Measurements from ENCODE around the gene IGFBPL1.

IGFBPL1 gene

DNA sequence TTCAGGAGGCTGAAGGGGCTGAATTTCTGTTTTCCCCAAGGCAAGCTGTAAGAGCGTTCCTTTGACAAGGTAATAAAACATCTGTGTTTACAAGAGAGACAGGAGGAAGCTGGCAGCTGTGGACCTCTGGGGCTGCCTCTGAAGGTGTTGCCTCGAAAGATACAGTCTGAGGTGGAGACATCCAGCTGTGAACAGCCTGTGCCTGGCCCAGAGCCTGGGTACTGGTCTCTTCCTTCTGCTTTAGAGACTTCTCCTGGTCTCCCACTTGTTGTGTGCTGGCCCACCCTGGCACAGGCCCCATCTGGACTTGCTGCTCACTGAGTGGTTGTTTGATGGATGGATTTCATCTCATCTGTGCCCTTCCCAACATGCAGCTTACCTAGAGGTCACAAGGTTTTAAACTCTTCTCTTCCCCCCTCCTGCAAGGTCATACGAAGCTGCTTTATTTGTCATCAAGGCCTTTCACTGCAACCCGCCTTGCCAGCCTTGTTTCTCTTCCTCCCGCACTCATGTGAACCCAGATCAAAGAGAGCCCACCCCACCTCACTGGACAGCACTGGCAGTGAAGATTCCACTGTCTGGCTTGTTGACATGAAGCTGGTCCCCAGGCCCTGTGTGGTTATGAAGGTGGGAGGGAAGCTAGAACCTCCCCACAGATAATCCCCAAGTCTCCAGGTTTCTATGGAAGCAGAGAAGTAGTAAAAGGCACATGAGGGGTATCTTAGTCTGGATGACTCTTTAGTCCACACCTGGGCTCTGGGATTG is 66.7 kb downstream of the IGFBPL1 start:
- Histone ChIP-seq H3K36me3 (ENCODE audit: control insufficient read depth in 1 of 2, insufficient read depth in 2 of 2, low read depth in 1 of 2, low read length in 2 of 2) (no peaks in the 10 kb centered on the region), H2BK12ac (ENCODE audit: low read length in 2 of 2) (no peak overlapping the region), H3K4me2 (ENCODE audit: low read length, poor library complexity, severe bottlenecking) (no peak overlapping the region), H2AK5ac (ENCODE audit: low read length, severe bottlenecking) (peak overlapping the region; percentile 100), H3K4me3 (ENCODE audit: insufficient read depth in 1 of 2, low read depth in 1 of 2, low read length in 2 of 2) (no peak overlapping the region), H4K8ac (ENCODE audit: low read length) (no peak overlapping the region), H2BK120ac (ENCODE audit: low read depth, low read length) (no peak overlapping the region), H3K4ac (ENCODE audit: low read depth in 1 of 2, low read length in 2 of 2) (no peak overlapping the region), H3K79me1 (replicated peaks; ENCODE audit: low read length, poor library complexity, severe bottlenecking) (no peaks in the 10 kb centered on the region), H3K23ac (ENCODE audit: low read length in 2 of 2) (no peak overlapping the region), H3K27me3 (ENCODE audit: control insufficient read depth in 1 of 2, insufficient read depth in 1 of 2, low read length in 2 of 2) (peaks cover 0 to 8% of the 10 kb centered on the region in 2 experiments), H3K18ac (ENCODE audit: low read depth in 1 of 2, low read length in 2 of 2) (no peak overlapping the region), H3K9ac (ENCODE audit: low read length) (no peak overlapping the region), H3K27ac (ENCODE audit: low read length, poor library complexity, severe bottlenecking) (peak overlapping the region; percentile 85), H3K9me3 (ENCODE audit: control insufficient read depth, low read length) (no peaks in the 10 kb centered on the region), H4K91ac (ENCODE audit: low read length) (no peak overlapping the region), H3K4me1 (ENCODE audit: control insufficient read depth, insufficient read depth, low read depth, low read length) (peaks cover 38% of the 10 kb centered on the region), H3K14ac (ENCODE audit: low read length in 2 of 2) (no peak overlapping the region), H2BK5ac (ENCODE audit: low read depth, low read length, poor library complexity, severe bottlenecking) (no peak overlapping the region), H2BK15ac (ENCODE audit: low read depth, poor library complexity, severe bottlenecking) (no peak overlapping the region), H2AFZ (ENCODE audit: low read depth, low read length) (no peak overlapping the region)
- WGBS: 72% methylated on average over 5 of the region's 5 CpGs
- no peak for DNase-seq

- H3K9ac ChIP-seq (ENCODE audit: low read length): no peak overlapping the region
- DNase-seq: no peak
- H2AFZ ChIP-seq (ENCODE audit: low read depth, low read length): no peak overlapping the region
- H3K4me1 ChIP-seq (ENCODE audit: control insufficient read depth, insufficient read depth, low read depth, low read length): peaks cover 34% of the 10 kb centered on the region
- no peaks in the 10 kb centered on the region for H3K79me1 ChIP-seq (replicated peaks; ENCODE audit: low read length, poor library complexity, severe bottlenecking)
- H3K18ac ChIP-seq (ENCODE audit: low read depth in 1 of 2, low read length in 2 of 2): no peak overlapping the region
- peaks cover 0 to 9% of the 10 kb centered on the region in 2 experiments for H3K27me3 ChIP-seq (ENCODE audit: control insufficient read depth in 1 of 2, insufficient read depth in 1 of 2, low read length in 2 of 2)
- WGBS: 70% methylated on average over 5 of the region's 5 CpGs
- no peak overlapping the region for H3K14ac ChIP-seq (ENCODE audit: low read length in 2 of 2)
- no peak overlapping the region for H3K4ac ChIP-seq (ENCODE audit: low read depth in 1 of 2, low read length in 2 of 2)
- H2AK5ac ChIP-seq (ENCODE audit: low read length, severe bottlenecking): peak overlapping the region; percentile 14
- H3K23ac ChIP-seq (ENCODE audit: low read length in 2 of 2): no peak overlapping the region
- H2BK12ac ChIP-seq (ENCODE audit: low read length in 2 of 2): no peak overlapping the region
- H3K27ac ChIP-seq (ENCODE audit: low read length, poor library complexity, severe bottlenecking): no peak overlapping the region
- no peak overlapping the region for H2BK120ac ChIP-seq (ENCODE audit: low read depth, low read length)
- no peak overlapping the region for H2BK15ac ChIP-seq (ENCODE audit: low read depth, poor library complexity, severe bottlenecking)
- H3K36me3 ChIP-seq (ENCODE audit: control insufficient read depth in 1 of 2, insufficient read depth in 2 of 2, low read depth in 1 of 2, low read length in 2 of 2): no peaks in the 10 kb centered on the region
- H3K9me3 ChIP-seq (ENCODE audit: control insufficient read depth, low read length): no peaks in the 10 kb centered on the region
- H2BK5ac ChIP-seq (ENCODE audit: low read depth, low read length, poor library complexity, severe bottlenecking): no peak overlapping the region
- no peak overlapping the region for H3K4me2 ChIP-seq (ENCODE audit: low read length, poor library complexity, severe bottlenecking)
- no peak overlapping the region for H4K91ac ChIP-seq (ENCODE audit: low read length)
- no peak overlapping the region for H3K4me3 ChIP-seq (ENCODE audit: insufficient read depth in 1 of 2, low read depth in 1 of 2, low read length in 2 of 2)
- no peak overlapping the region for H4K8ac ChIP-seq (ENCODE audit: low read length)
Measured at GRCh38 chr9:38356851-38357250, 67.4 kb downstream of the IGFBPL1 start.

Measured in mesenchymal stem cell (in vitro differentiated cells and primary cell).